Measurements from ENCODE around the gene ANXA6. TPM values are rescaled to one million over a fixed set of nuclear protein-coding genes. Genes with fewer than 3 reads are reported as not detected.

The ANXA6 gene
- total RNA-seq, 1 experiment from 2014 or later = 98.7 TPM

DNA sequence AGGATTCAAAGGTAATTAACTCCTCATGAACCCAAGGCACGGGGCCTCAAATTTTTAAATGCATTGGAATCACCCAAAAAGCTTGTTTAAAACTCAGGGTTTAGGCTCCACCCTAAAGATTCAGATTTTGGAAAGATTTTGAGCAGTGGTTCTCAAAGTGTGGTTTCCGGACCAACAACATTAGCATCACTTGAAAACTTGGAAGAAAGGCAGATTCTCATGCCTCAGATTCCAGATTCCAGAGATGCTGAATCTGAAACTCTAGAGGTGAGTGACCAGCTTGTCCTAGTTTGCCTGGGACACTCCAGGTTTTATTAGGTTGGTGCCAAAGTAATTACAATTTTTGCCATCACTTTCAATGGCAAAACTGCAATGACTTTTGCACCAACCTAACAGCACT is 52.0 kb downstream of the ANXA6 start:
- H4K91ac ChIP-seq (ENCODE audit: insufficient read length, low read depth, low read length) = no peak overlapping the region
- H4K5ac ChIP-seq (ENCODE audit: insufficient read length, low read depth, low read length) = no peak overlapping the region
- H3K27me3 ChIP-seq (ENCODE audit: insufficient read depth, low read length) = no peaks in the 10 kb centered on the region
- H3K23me2 ChIP-seq (ENCODE audit: insufficient read length, low read depth, low read length, poor library complexity, severe bottlenecking) = no peaks in the 10 kb centered on the region
- WGBS (ENCODE audit: extremely low coverage, insufficient read length, low lambda C conversion rate) = no CpG with 5 or more reads among the region's 2 CpGs
- no peak overlapping the region for H3K23ac ChIP-seq (ENCODE audit: insufficient read length, low read depth, low read length)
- no peaks in the 10 kb centered on the region for H3K79me2 ChIP-seq (ENCODE audit: insufficient read depth, low read length)
- H3K4me2 ChIP-seq (ENCODE audit: insufficient read depth, insufficient read length, low read length) = no peak overlapping the region
- no peak overlapping the region for H2BK5ac ChIP-seq (ENCODE audit: insufficient read length, low read length)
- H3K9ac ChIP-seq (ENCODE audit: extremely low read depth, insufficient read length, low read length) = no peak overlapping the region
- H3K4me3 Mint-ChIP-seq = no peak overlapping the region
- no peaks in the 10 kb centered on the region for H4K20me1 ChIP-seq (ENCODE audit: control insufficient read depth, insufficient read depth, insufficient read length)
- no peak for DNase-seq
- H2BK15ac ChIP-seq (ENCODE audit: low read depth, low read length) = no peak overlapping the region
- H2BK12ac ChIP-seq (ENCODE audit: insufficient read length, low read depth, low read length) = no peak overlapping the region
- H4K8ac ChIP-seq (replicated peaks; ENCODE audit: insufficient read length, low read depth, low read length) = no peak overlapping the region
- H3K27ac Mint-ChIP-seq = no peak overlapping the region
- no peak for TF ChIP-seq CTCF (conservative IDR thresholded peaks at IDR 0.05)
- H3K27me3 Mint-ChIP-seq (ENCODE audit: low read depth) = no peaks in the 10 kb centered on the region
- H3T11ph ChIP-seq (ENCODE audit: low read length) = no peak overlapping the region
- no peak overlapping the region for H2BK20ac ChIP-seq (ENCODE audit: low read depth, low read length, poor library complexity, severe bottlenecking)
- no peaks in the 10 kb centered on the region for H3K9me3 Mint-ChIP-seq
- no peak overlapping the region for H3K56ac ChIP-seq (ENCODE audit: insufficient read length, low read depth, low read length)
- no peak overlapping the region for H2BK120ac ChIP-seq (ENCODE audit: low read depth, low read length, poor library complexity, severe bottlenecking)
- H3K79me1 ChIP-seq (ENCODE audit: insufficient read depth, low read depth, low read length, poor library complexity, severe bottlenecking) = no peaks in the 10 kb centered on the region
- H3K9me3 ChIP-seq (ENCODE audit: control insufficient read depth, low read depth, low read length) = no peaks in the 10 kb centered on the region
- peaks cover 14 to 47% (median 19%) of the 10 kb centered on the region in 3 experiments; a peak in 6 of 7 replicates for H3K36me3 Mint-ChIP-seq (ENCODE audit: insufficient read depth in 1 of 3, low read depth in 3 of 3)
- H3K18ac ChIP-seq (ENCODE audit: insufficient read length, low read depth, low read length) = no peak overlapping the region
- H3K4me1 Mint-ChIP-seq = no peaks in the 10 kb centered on the region
- H3K14ac ChIP-seq (ENCODE audit: insufficient read depth, low read length) = no peak overlapping the region
- H3K27ac ChIP-seq (ENCODE audit: insufficient read length, low read depth, low read length) = no peak overlapping the region
- H2AFZ ChIP-seq (ENCODE audit: low read length) = no peak overlapping the region
- H3K4ac ChIP-seq (ENCODE audit: low read depth, low read length) = no peak overlapping the region
- H3K4me1 ChIP-seq (ENCODE audit: insufficient read depth, low read length) = no peaks in the 10 kb centered on the region
- no peak overlapping the region for H2AK5ac ChIP-seq (ENCODE audit: insufficient read length, low read length)
